NCI-H446 treated with DMSO at 0.1 percent for 48 hours (cell line): Measurements from ENCODE around the gene VPS54.
"Not testable (repeated sequence)": the region's sequence is repeated elsewhere in the genome, so short reads cannot be mapped to it uniquely, and the experiment has no call there.

Source experiments
- DNase-seq: peaks from one replicate; lab custom pipeline; 2025; lab: John Stamatoyannopoulos, UW

The VPS54 gene

GRCh38 chr2:63870679-63871078, 148.5 kb downstream of the VPS54 start:
- DNase-seq = no peak

- DNase-seq = no peak
Observed at GRCh38 chr2:63866009-63866709, 153.1 kb downstream of the VPS54 start.

- DNase-seq = no peak
Observed at GRCh38 chr2:63865159-63865799, 153.9 kb downstream of the VPS54 start.

- no peak for DNase-seq
Observed at GRCh38 chr2:63863707-63864106, 155.5 kb downstream of the VPS54 start.

GRCh38 chr2:63862806-63863205, 156.4 kb downstream of the VPS54 start:
- no peak for DNase-seq

GRCh38 chr2:63861220-63861822, 157.9 kb downstream of the VPS54 start:
- DNase-seq = peak; percentile 42

- DNase-seq = no peak
Observed at GRCh38 chr2:63858291-63858690, 160.9 kb downstream of the VPS54 start.

- DNase-seq = no peak
Observed at GRCh38 chr2:63856303-63856603, 163.0 kb downstream of the VPS54 start.

GRCh38 chr2:63855418-63856302, 163.6 kb downstream of the VPS54 start:
- no peak for DNase-seq

- DNase-seq = no peak
Observed at GRCh38 chr2:63853527-63854310, 165.5 kb downstream of the VPS54 start.

- DNase-seq = no peak
Observed at GRCh38 chr2:63851691-63852311, 167.4 kb downstream of the VPS54 start.

GRCh38 chr2:63850649-63851048, 168.6 kb downstream of the VPS54 start:
- DNase-seq = no peak

GRCh38 chr2:63850204-63850571, 169.0 kb downstream of the VPS54 start:
- no peak for DNase-seq

GRCh38 chr2:63849381-63850203, 169.6 kb downstream of the VPS54 start:
- no peak for DNase-seq

GRCh38 chr2:63847571-63847970, 171.7 kb downstream of the VPS54 start:
- not testable (repeated sequence) for DNase-seq

GRCh38 chr2:63846487-63846886, 172.7 kb downstream of the VPS54 start:
- DNase-seq = no peak

- no peak for DNase-seq
Observed at GRCh38 chr2:63845866-63846265, 173.4 kb downstream of the VPS54 start.

- no peak for DNase-seq
Observed at GRCh38 chr2:63844616-63845015, 174.6 kb downstream of the VPS54 start.

- no peak for DNase-seq
Observed at GRCh38 chr2:63843791-63844190, 175.4 kb downstream of the VPS54 start.

- no peak for DNase-seq
Observed at GRCh38 chr2:63843093-63843492, 176.1 kb downstream of the VPS54 start.
